Effector memory CD4-positive, alpha-beta T cell (primary cell): ENCODE measurements around the gene SLC6A20.

ENCODE experiments used
- DNase-seq, 3 donors: peaks; one replicate each; pipeline ENCODE4 v3.0.0-alpha.2; 2020
- H3K27ac ChIP-seq: 2 replicates; pipeline ENCODE4 v1.7.0; 2013; ENCODE audit warnings: mild to moderate bottlenecking, low read length, moderate library complexity; ENCODE audit not compliant: insufficient read depth, poor library complexity, severe bottlenecking
- H3K27me3 ChIP-seq: replicated peaks from 2 replicates; pipeline ENCODE4 v1.7.0; 2013; ENCODE audit warnings: mild to moderate bottlenecking, low read length; ENCODE audit not compliant: insufficient read depth, control insufficient read depth, poor library complexity, severe bottlenecking
- H3K36me3 ChIP-seq: 2 replicates; pipeline ENCODE4 v1.7.0; 2013; ENCODE audit warnings: mild to moderate bottlenecking, low read length, moderate library complexity; ENCODE audit not compliant: control insufficient read depth, insufficient read depth
- H3K4me1 ChIP-seq: 2 replicates; pipeline ENCODE4 v1.7.0; 2013; ENCODE audit warnings: low read length, mild to moderate bottlenecking; ENCODE audit not compliant: control insufficient read depth, insufficient read depth, poor library complexity, severe bottlenecking
- H3K4me3 ChIP-seq: 2 replicates; pipeline ENCODE4 v1.7.0; 2013; ENCODE audit warnings: low read length, low read depth, mild to moderate bottlenecking; ENCODE audit not compliant: insufficient read depth, poor library complexity, severe bottlenecking
- H3K9me3 ChIP-seq: 2 replicates; pipeline ENCODE4 v1.7.0; 2013; ENCODE audit warnings: mild to moderate bottlenecking, low read length, moderate library complexity; ENCODE audit not compliant: control insufficient read depth

Gene SLC6A20

DNA sequence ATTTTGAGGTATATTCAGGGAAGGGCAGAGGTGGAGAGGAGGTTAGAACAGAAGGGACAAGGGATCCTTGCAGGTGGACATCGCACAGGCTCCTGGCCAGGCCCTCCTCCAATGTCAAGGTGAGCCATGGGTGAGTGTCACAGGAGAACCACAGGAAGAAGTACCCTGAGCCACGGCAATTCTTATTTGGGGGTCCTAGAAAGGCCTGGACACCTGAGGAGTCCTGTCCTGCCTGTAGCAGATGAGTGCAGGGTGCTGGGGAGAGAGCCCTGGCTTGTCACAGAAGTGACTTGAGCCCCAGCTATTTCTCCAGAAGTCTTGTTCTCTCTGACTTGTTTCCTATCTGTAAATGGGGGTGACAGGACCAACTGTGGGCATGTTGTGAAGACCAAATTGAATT is 4.3 kb downstream of the SLC6A20 start:
- peaks cover 23% of the 10 kb centered on the region for H3K27me3 ChIP-seq
- no peak overlapping the region for H3K4me3 ChIP-seq
- H3K4me1 ChIP-seq: peaks cover 10% of the 10 kb centered on the region
- no peak for DNase-seq
- no peaks in the 10 kb centered on the region for H3K9me3 ChIP-seq
- no peak overlapping the region for H3K27ac ChIP-seq
- H3K36me3 ChIP-seq: no peaks in the 10 kb centered on the region

DNA sequence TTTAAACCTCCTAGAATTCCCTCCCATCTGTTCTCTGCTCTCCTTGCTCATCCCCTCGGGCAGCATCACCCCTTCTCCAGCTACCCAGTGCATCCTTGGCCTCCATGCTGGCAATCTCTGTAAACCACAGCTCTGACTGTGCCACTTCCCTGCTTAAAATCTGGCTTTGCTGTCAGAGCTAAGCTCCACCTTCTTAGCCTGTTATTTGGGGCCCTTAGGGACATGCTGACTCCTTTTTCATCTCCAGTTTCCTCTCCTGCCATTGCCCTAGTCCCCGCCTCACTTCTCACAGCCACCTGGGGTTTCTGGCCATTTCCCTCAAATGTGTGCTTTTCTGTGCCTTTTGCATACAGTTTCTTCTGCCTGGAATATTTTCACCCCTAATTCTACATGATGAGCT is 5.7 kb downstream of the SLC6A20 start:
- H3K9me3 ChIP-seq: no peaks in the 10 kb centered on the region
- H3K36me3 ChIP-seq: no peaks in the 10 kb centered on the region
- H3K4me1 ChIP-seq: no peaks in the 10 kb centered on the region
- no peak for DNase-seq
- no peak overlapping the region for H3K4me3 ChIP-seq
- H3K27ac ChIP-seq: no peak overlapping the region
- H3K27me3 ChIP-seq: peaks cover 10% of the 10 kb centered on the region

DNA sequence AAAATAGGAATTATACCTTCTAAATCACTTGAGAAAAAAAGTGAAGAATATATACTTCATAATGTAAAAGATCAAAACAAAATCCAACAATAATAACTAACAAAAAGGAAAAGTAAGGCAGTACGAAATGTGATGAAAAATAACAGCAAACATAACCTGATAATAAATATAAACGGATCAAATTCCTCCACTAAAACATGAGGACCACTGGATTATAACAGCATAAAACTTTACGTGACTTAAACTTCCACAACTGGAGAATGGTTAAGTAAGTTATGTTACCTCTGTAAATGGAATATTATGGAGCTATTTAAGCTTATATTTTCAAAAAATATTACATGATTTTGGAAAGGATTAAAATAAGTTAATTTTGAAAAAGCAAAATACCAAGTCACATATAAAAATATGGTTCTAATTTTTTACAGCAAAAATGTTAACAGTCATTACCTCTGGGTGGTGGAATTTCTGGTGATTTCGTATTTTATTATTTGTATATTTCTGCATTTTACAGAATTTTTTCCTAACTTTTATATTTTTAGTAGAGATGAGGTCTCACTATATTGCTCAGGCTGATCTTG is 7.0 kb downstream of the SLC6A20 start:
- no peaks in the 10 kb centered on the region for H3K4me1 ChIP-seq
- H3K4me3 ChIP-seq: no peak overlapping the region
- peaks cover 6% of the 10 kb centered on the region for H3K27me3 ChIP-seq
- no peak for DNase-seq
- no peak overlapping the region for H3K27ac ChIP-seq
- no peaks in the 10 kb centered on the region for H3K9me3 ChIP-seq
- H3K36me3 ChIP-seq: no peaks in the 10 kb centered on the region

DNA sequence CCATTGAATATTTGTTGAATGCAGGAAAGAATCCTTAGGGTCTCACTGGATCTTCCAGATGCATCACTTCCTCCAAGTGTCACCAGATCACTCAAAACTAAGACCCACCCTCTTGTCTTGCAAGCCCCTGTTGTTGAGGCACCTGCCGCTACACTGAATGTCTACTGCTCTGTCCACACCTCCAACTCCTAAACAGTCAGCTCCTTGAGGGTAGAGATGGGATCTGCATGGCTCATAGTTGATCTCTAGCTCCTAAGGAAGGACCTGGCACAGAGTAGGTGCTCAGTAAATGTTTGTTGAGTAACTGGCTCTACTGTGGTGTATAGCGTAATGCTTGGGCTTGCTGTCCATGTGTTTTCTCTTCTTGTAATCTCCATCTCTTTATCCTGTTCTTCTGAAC is 8.8 kb downstream of the SLC6A20 start:
- no peaks in the 10 kb centered on the region for H3K4me1 ChIP-seq
- H3K27me3 ChIP-seq: no peaks in the 10 kb centered on the region
- no peak overlapping the region for H3K4me3 ChIP-seq
- H3K9me3 ChIP-seq: no peaks in the 10 kb centered on the region
- no peaks in the 10 kb centered on the region for H3K36me3 ChIP-seq
- H3K27ac ChIP-seq: no peak overlapping the region
- DNase-seq: no peak

DNA sequence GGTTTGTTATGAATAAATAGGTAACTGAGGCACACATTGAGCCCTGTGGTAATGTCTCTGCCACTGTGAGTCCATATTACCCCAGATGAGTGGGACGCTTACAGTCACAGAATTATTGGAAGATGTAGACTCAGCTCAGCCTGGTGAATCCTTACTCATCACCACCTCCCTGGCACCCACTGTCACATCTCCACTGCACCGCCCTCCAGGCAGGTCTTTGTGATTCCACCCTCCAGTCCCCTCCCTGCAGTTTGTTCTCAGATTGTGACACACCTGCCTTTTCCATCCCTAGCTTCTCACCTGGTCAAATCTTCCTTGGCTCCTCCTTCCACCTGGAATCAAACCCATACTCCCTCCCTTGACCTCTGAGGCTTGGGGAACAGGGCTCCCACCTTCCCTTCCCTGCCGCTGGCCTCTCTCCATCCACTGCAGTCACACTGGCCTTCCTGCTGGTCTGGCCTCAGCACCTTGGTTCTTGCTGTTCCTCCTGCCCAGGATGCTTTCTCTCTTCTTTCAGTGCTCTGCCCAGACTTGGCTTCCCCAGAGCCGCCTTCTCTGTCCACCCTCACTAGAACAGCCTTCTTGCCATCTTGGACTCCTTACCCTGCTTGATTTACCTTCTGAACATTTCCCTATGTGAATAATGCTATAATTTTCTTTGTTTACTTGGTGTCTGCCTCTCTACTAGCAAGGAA is 9.4 kb downstream of the SLC6A20 start:
- no peak for DNase-seq
- no peaks in the 10 kb centered on the region for H3K27me3 ChIP-seq
- H3K4me3 ChIP-seq: no peak overlapping the region
- H3K4me1 ChIP-seq: no peaks in the 10 kb centered on the region
- H3K9me3 ChIP-seq: no peaks in the 10 kb centered on the region
- no peaks in the 10 kb centered on the region for H3K36me3 ChIP-seq
- no peak overlapping the region for H3K27ac ChIP-seq

DNA sequence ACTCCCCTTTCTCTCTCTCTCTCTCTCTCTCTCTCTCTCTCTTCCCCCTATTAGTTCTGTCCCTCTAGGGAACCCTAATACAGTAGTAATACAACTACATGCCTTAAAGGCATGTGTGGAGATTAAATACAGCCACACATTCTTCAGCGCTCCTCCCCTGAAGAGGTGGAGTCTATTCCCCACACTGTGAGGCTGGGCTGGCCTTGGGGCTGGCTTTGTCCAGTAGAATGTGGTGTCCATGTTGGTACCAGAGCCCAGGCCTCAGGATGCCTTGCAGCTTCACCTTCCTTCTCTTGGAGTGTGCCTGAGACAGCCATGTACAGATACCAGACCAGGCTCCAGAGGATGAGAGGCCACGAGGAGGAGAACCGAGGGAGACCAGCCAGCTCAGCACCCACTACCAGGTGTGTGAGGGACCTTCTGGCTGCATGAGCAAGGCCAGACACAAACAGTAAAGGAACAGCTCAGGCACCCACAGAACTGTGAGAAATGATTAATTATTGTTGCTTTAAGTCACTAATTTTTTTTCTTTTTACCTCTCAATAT is 10.7 kb downstream of the SLC6A20 start:
- DNase-seq: no peak
- H3K27ac ChIP-seq: no peak overlapping the region
- H3K36me3 ChIP-seq: no peaks in the 10 kb centered on the region
- no peaks in the 10 kb centered on the region for H3K4me1 ChIP-seq
- no peaks in the 10 kb centered on the region for H3K9me3 ChIP-seq
- H3K27me3 ChIP-seq: no peaks in the 10 kb centered on the region
- H3K4me3 ChIP-seq: no peak overlapping the region

DNA sequence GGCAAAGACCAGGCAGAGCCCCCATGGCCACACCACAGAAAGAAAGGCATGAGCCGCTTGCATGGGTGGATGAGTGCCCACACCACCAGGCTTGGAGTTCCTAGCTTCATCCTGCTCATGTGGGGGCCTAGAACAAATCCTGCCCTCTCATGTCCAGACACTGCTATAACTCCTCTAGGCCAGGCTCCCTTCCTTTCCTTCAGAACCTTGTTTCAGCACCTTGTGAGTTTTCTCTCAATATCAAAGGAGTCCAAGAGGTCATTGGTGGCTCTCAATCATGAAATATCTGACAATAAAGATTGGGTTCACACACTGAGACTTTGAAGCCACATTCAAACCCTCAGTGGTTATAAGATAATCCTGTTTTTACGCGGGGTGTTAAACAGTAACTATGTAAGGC is 12.7 kb downstream of the SLC6A20 start:
- H3K4me3 ChIP-seq: no peak overlapping the region
- H3K9me3 ChIP-seq: no peaks in the 10 kb centered on the region
- H3K4me1 ChIP-seq: no peaks in the 10 kb centered on the region
- H3K27ac ChIP-seq: no peak overlapping the region
- DNase-seq: no peak
- no peaks in the 10 kb centered on the region for H3K36me3 ChIP-seq
- no peaks in the 10 kb centered on the region for H3K27me3 ChIP-seq

DNA sequence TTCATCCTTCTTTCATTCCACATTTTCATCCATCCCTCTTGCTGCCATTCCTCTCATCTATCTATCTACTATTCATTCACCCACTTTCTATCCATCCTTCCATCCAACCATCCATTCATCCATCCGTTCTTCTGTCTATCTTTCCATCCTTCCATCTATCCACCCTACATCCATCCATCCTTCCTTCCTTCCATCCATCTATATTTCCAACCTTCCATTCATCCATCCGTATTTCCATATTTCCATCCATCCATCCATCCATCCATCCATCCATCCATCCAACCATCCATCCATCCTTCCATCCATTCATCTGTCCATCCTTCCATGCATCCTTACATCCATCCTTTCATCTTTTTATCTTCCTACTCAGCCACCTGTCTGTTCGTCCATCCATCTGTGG is 14.0 kb downstream of the SLC6A20 start:
- H3K27ac ChIP-seq: no peak overlapping the region
- H3K27me3 ChIP-seq: no peaks in the 10 kb centered on the region
- no peak for DNase-seq
- H3K36me3 ChIP-seq: no peaks in the 10 kb centered on the region
- no peaks in the 10 kb centered on the region for H3K4me1 ChIP-seq
- H3K9me3 ChIP-seq: no peaks in the 10 kb centered on the region
- no peak overlapping the region for H3K4me3 ChIP-seq

DNA sequence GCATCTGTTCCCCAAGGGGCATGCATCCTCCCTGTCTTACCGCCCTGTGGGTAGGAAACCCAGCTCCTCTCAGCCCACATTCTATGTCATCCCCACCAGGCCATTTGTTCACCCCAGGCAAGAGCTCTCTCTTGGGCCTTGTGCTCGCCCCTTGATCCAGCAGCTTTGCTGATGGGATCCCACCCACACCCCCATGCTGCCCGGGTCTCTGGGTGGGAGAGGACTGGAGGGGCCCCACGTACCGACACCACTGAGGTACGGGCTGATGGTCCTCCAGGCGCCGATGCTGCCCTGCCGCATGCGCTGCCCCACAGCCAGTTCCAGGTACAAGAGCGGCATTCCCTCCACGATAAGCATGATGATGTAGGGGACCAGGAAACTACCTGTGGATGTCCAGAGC is 14.5 kb downstream of the SLC6A20 start:
- no peak overlapping the region for H3K4me3 ChIP-seq
- no peaks in the 10 kb centered on the region for H3K27me3 ChIP-seq
- no peaks in the 10 kb centered on the region for H3K36me3 ChIP-seq
- no peak overlapping the region for H3K27ac ChIP-seq
- no peaks in the 10 kb centered on the region for H3K9me3 ChIP-seq
- no peaks in the 10 kb centered on the region for H3K4me1 ChIP-seq
- DNase-seq: no peak

DNA sequence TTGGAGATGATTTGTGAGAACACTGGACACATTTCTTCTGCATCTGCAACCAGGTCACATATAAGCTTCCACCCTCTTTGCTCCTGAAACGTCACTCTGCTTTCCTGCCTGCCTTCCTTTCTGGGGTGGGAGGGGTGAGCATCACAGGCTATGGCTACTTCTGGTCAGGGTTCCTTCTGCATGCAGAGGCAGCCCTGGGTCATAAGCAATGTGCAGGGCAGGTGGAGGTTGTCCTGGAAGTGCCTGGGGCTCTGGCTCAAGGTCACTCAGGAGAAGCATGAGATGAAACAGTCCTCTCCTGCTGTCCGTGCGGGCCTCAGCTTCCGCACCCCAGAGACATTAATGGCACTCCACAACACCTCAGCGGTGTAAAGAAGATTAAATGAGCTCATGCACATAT is 15.1 kb downstream of the SLC6A20 start:
- Histone ChIP-seq H3K9me3 (no peaks in the 10 kb centered on the region), H3K4me3 (no peak overlapping the region), H3K27me3 (no peaks in the 10 kb centered on the region), H3K4me1 (no peaks in the 10 kb centered on the region), H3K27ac (no peak overlapping the region), H3K36me3 (no peaks in the 10 kb centered on the region)
- DNase-seq: no peak
